NCI-H446 treated with DMSO at 0.1 percent for 48 hours (cell line): Measurements from ENCODE around the gene CCDC121.

Experiments used
- DNase-seq: peaks from one replicate; lab custom pipeline; 2025; lab: John Stamatoyannopoulos, UW

Gene CCDC121, protein sequence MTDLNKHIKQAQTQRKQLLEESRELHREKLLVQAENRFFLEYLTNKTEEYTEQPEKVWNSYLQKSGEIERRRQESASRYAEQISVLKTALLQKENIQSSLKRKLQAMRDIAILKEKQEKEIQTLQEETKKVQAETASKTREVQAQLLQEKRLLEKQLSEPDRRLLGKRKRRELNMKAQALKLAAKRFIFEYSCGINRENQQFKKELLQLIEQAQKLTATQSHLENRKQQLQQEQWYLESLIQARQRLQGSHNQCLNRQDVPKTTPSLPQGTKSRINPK

DNA sequence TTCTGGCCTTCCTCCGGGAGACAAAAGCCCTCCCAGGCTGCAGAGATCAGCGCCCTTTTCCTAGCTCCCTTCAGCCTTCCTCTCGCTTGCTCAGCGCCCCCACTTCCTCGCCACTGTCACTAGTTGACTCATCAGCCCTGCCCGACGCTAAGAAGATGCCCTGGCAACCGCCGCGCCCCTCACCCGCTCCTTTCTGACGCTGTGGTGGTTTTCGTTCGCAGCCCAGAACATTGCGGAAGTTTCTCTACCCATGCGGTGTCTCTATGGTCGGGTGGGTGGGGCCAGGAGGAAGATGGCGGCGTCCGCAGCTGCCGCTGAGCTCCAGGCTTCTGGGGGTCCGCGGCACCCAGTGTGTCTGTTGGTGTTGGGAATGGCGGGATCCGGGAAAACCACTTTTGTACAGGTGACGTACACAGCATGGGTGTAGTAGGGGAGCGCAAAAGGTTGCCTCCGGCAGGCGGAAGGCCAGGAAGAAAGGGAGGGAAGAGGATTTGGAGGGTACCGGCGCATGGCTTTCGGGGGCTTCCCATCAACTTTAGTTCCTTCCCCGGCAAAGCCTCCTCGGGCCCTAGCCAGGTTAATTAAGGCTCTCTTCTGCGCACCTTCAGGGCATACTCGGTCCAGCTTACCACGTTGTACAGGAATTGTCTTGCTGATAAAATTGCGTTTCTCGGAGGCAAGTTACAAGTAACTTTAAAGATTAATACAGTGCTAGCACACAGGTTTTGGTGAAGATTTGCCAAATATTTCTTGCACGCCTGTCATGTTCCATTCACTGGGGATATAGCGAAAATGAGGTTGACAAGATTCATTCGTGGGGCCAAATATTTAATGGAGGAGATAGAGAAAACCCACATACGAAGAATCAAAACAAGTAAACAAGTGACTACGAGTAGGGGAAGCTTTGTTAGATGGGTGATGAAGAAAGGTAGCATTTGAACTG is at the start of gene CCDC121, which contains the start of gene GPN1:
CCDC121 (minus strand) TSS at position 246 of the 943 bp plus-strand sequence. CDS start 1,213 bp downstream, outside the sequence.
GPN1 (plus strand) TSS at position 284 of the 943 bp plus-strand sequence; CDS start at position 293, 9 bp downstream.
- DNase-seq: peak; percentile 62

DNA sequence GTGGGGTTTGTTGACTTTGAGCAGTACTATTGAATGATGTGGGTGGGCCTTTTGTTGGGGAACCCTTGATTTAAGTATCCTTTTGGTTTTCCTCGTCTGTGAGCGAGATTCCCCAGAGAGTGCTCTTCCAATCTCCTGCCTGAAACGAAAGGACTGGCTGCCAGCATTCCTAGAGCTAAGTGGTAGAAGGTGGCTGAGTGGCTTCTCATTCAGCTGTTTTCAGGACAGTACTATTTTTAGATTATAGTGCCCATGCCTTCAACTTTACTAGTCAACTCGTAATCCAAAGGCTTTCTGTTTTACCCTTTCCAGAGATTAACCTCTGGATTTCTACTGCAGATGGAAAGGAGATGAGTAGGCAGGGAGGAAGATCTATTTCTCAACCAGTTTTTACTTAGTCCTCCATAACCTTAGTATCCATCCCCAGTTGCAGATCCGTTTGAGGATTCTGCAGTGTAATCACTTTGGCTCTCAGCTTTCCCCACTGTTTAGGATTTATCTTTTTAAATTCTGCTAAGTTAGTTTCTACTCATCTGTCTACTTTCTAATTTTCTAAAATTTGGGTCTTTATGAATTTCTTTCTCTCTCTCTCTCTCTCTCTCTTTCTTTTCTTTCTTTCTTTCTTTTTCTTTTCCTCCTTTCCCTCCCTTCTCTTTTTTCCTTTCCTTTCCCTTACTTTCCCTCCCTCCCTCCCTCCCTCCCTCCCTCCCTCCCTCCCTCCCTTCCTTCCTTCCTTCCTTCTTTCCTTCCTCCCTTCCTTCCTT is 44.1 kb upstream of the CCDC121 start:
- no peak for DNase-seq

- DNase-seq: no peak
Observed at GRCh38 chr2:27671235-27671634, 42.4 kb upstream of the CCDC121 start.

GRCh38 chr2:27667446-27667845 is 38.6 kb upstream of the CCDC121 start:
- no peak for DNase-seq

GRCh38 chr2:27664622-27665363 is 36.0 kb upstream of the CCDC121 start:
- no peak for DNase-seq

GRCh38 chr2:27664154-27664574 is 35.4 kb upstream of the CCDC121 start:
- no peak for DNase-seq

- DNase-seq: peak; percentile 77
Observed at GRCh38 chr2:27663285-27664153, 34.7 kb upstream of the CCDC121 start, which contains the start of the genes SLC4A1AP and SUPT7L. Gene SLC4A1AP, plus strand, starts transcription at chr2:27663889. Its CDS starts 26 bp downstream, at chr2:27663915. Gene SUPT7L, minus strand, starts transcription at chr2:27663614. Its CDS starts 1,422 bp downstream, at chr2:27662192.

DNA sequence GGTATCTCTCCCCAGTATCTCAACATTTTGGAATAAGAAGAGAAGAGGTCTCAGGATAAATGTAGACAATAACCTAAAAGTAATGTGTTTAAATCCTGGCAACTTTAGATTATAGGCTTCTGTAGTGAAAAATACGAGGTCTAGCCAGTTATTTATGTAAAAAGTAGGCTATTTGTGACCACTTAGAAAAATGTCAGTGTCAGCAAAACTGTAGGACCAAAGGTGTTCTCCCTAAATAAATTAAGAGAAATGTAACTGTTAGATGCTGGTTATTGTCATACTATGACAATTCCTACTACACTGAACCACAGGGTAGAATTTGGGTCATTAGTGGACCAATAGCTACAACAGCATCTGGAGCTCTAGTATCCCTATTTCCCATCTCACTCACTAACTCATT is 32.6 kb upstream of the CCDC121 start:
- no peak for DNase-seq

GRCh38 chr2:27655155-27655951 is 26.5 kb upstream of the CCDC121 start:
- DNase-seq: no peak

- no peak for DNase-seq
Observed at GRCh38 chr2:27653397-27653796, 24.6 kb upstream of the CCDC121 start.

- no peak for DNase-seq
Observed at GRCh38 chr2:27652790-27653189, 24.0 kb upstream of the CCDC121 start.

- DNase-seq: no peak
Observed at GRCh38 chr2:27652341-27652740, 23.5 kb upstream of the CCDC121 start.

DNA sequence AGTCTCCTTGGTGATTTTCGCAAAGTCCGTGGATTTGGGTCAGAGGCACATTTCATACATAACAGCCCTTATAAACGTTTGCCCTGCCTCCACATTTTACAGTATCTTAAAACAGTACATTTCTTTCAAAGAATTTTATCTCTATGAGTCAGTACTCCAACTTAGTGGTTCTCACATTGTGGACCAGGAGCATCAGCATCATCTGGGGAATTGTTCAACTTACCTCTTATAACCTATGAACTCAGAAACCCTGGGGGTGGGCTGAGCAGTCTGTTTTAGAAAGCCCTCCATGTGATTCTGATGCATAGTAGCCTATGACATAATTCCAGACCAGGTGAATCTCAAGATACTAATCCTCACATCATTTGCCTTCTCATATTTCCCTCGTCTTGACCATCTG is 22.2 kb upstream of the CCDC121 start:
- no peak for DNase-seq

- no peak for DNase-seq
Observed at GRCh38 chr2:27647737-27648136, 18.9 kb upstream of the CCDC121 start.

GRCh38 chr2:27647289-27647688 is 18.5 kb upstream of the CCDC121 start:
- no peak for DNase-seq

- no peak for DNase-seq
Observed at GRCh38 chr2:27645197-27645596, 16.4 kb upstream of the CCDC121 start.

GRCh38 chr2:27640722-27641245 is 12.0 kb upstream of the CCDC121 start:
- no peak for DNase-seq

DNA sequence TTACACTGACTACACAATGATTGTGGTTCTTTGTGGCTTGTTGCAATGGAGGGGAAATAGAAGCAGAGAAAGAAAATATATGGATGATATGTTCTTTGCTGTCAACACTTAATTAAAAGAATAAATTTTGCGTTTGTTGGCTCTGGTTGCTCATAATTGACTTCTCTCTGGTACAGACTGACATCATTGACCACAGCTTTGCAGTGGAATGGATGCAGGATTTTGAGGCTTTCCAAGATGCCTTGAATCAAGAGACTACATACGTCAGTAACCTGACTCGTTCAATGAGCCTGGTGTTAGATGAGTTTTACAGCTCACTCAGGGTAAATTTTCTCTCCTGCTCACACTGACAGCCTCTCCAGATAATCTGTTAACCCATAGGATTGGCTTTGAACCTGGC is 9.9 kb upstream of the CCDC121 start:
- DNase-seq: no peak

- no peak for DNase-seq
Observed at GRCh38 chr2:27638037-27638637, 9.3 kb upstream of the CCDC121 start.
